UCSD-AML1 (cell line): ENCODE data around the gene CFAP161.
A peak's percentile ranks its signal among the peaks of the same experiment; 100 is the strongest.
"Not testable (repeated sequence)": the region's sequence is repeated elsewhere in the genome, so short reads cannot be mapped to it uniquely, and the experiment has no call there.

Experiments used
- DNase-seq: peaks from one replicate; lab custom pipeline; 2025; ENCODE audit not compliant: unreplicated experiment; lab: John Stamatoyannopoulos, UW

Gene CFAP161

GRCh38 chr15:81157195-81157938 is 23.3 kb downstream of the CFAP161 start:
- no peak for DNase-seq

GRCh38 chr15:81157939-81158223 is 23.8 kb downstream of the CFAP161 start:
- DNase-seq = no peak

- DNase-seq = not testable (repeated sequence)
Measured at GRCh38 chr15:81158561-81158960, 24.5 kb downstream of the CFAP161 start.

- no peak for DNase-seq
Measured at GRCh38 chr15:81160312-81161159, 26.5 kb downstream of the CFAP161 start.

GRCh38 chr15:81161160-81161673 is 27.1 kb downstream of the CFAP161 start:
- peak; percentile 34 for DNase-seq

GRCh38 chr15:81161851-81162250 is 27.8 kb downstream of the CFAP161 start:
- no peak for DNase-seq

- DNase-seq = peak; percentile 35
Measured at GRCh38 chr15:81163961-81164800, 30.1 kb downstream of the CFAP161 start.

GRCh38 chr15:81165535-81165934 is 31.5 kb downstream of the CFAP161 start:
- no peak for DNase-seq

GRCh38 chr15:81166636-81167305 is 32.7 kb downstream of the CFAP161 start:
- DNase-seq = no peak

- DNase-seq = no peak
Measured at GRCh38 chr15:81168131-81168526, 34.1 kb downstream of the CFAP161 start.

- no peak for DNase-seq
Measured at GRCh38 chr15:81168644-81169043, 34.6 kb downstream of the CFAP161 start.

GRCh38 chr15:81170511-81170910 is 36.4 kb downstream of the CFAP161 start:
- no peak for DNase-seq

GRCh38 chr15:81171286-81171685 is 37.2 kb downstream of the CFAP161 start:
- no peak for DNase-seq

- DNase-seq = no peak
Measured at GRCh38 chr15:81174125-81174791, 40.2 kb downstream of the CFAP161 start.

- no peak for DNase-seq
Measured at GRCh38 chr15:81174792-81175327, 40.8 kb downstream of the CFAP161 start.

GRCh38 chr15:81175496-81175895 is 41.4 kb downstream of the CFAP161 start:
- DNase-seq = no peak

- no peak for DNase-seq
Measured at GRCh38 chr15:81176291-81176893, 42.3 kb downstream of the CFAP161 start.

- DNase-seq = no peak
Measured at GRCh38 chr15:81178365-81178764, 44.3 kb downstream of the CFAP161 start.

- DNase-seq = no peak
Measured at GRCh38 chr15:81181220-81181619, 47.1 kb downstream of the CFAP161 start.
